ENCODE measurements around the gene LPIN3. TPM values are rescaled to one million over a fixed set of nuclear protein-coding genes. Genes with fewer than 3 reads are reported as not detected.

Gene LPIN3
- total RNA-seq, 2 experiments from 2014 or later = 1.9 to 2.4 TPM

DNA sequence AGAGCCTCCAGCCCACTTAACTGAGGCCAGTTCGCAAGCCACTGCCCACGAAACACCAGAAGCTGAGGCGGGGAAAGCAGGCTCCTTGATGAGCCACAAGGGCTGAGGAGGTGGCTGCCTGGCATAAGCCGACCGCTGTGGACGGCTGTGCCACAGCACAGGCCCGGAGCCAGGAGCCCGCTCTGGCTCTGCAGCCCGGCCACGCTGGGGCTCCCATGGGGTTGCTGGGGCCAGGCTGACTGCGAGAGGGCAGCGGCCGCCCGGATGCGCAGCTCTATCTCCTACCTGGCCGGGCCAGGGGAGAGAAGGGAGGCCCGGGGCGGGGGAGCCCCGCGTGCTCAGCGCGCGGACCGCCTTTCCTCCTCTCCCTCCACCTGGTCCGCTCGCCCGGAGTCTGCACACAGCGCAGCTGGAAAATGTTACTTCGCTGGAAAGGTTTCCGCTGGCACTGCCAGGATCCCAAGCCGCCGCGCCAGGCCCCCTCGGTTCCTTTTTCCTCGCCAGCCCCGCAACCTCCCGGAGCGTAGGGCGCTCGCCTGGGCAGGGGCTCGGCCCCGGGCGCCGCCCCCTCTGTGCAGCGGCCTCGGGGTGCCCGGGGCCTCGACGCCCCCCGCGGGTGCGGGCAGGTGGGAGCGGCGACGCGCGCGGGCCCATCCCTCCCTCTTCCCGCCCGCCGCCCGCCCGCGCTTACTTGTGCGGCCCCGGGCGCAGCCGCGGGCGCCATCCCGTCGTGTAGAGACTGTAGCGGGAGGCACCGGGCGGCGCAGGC is 25.3 kb downstream of the LPIN3 start:
- no peaks in the 10 kb centered on the region for H3K36me3 Mint-ChIP-seq (ENCODE audit: low read depth)
- intact Hi-C loops (cut with DNase I, micrococcal nuclease) = no loop called here
- H3K4me3 Mint-ChIP-seq = peak overlapping the region; percentile 56
- ATAC-seq (ENCODE audit: poor library complexity) (no peak), DNase-seq (no peak)
- no peak overlapping the region for H3K27ac Mint-ChIP-seq
- H3K27me3 ChIP-seq (ENCODE audit: control insufficient read depth in 1 of 2, insufficient read depth in 2 of 2, low read length in 2 of 2) = peaks cover 20 to 44% of the 10 kb centered on the region in 2 experiments
- TF ChIP-seq CTCF (IDR thresholded peaks at IDR 0.05) = no peak
- H3K36me3 ChIP-seq (ENCODE audit: insufficient read depth, low read length) = no peaks in the 10 kb centered on the region
- H3K9me3 Mint-ChIP-seq = no peaks in the 10 kb centered on the region
- CTCF ChIA-PET = no interaction called here
- H3K4me3 ChIP-seq (ENCODE audit: low read length) = no peak overlapping the region
- H3K27me3 Mint-ChIP-seq = peaks cover 40% of the 10 kb centered on the region
- POLR2A ChIA-PET = no interaction called here
- H3K9me3 ChIP-seq (ENCODE audit: control insufficient read depth in 1 of 2, insufficient read depth in 1 of 2, low read length in 2 of 2) = peaks cover under 1 to 4% of the 10 kb centered on the region in 2 experiments
- no peak overlapping the region for H3K27ac ChIP-seq (ENCODE audit: low read depth in 1 of 2, low read length in 2 of 2)
- H3K4me1 Mint-ChIP-seq (ENCODE audit: low read depth) = peaks cover 8% of the 10 kb centered on the region
- H3K4me1 ChIP-seq (ENCODE audit: insufficient read depth, low read length) = no peaks in the 10 kb centered on the region

GRCh38 chr20:41366546-41367392 is 26.1 kb downstream of the LPIN3 start, which contains the start of gene EMILIN3:
TSS of gene EMILIN3 (minus strand) at chr20:41366818. CDS start at chr20:41366634, 184 bp downstream.
- H3K27me3 Mint-ChIP-seq = peaks cover 44% of the 10 kb centered on the region
- H3K36me3 Mint-ChIP-seq (ENCODE audit: low read depth) = no peaks in the 10 kb centered on the region
- H3K27ac ChIP-seq (ENCODE audit: low read depth in 1 of 2, low read length in 2 of 2) = no peak within 1 kb of the TSS
- H3K4me3 Mint-ChIP-seq = peak within 1 kb of the TSS; percentile 89
- ATAC-seq (ENCODE audit: poor library complexity) (no peak), DNase-seq (no peak)
- H3K27ac Mint-ChIP-seq = no peak within 1 kb of the TSS
- H3K9me3 ChIP-seq (ENCODE audit: control insufficient read depth in 1 of 2, insufficient read depth in 1 of 2, low read length in 2 of 2) = peaks cover 6 to 12% of the 10 kb centered on the region in 2 experiments
- H3K36me3 ChIP-seq (ENCODE audit: insufficient read depth, low read length) = no peaks in the 10 kb centered on the region
- peaks cover 20 to 44% of the 10 kb centered on the region in 2 experiments for H3K27me3 ChIP-seq (ENCODE audit: control insufficient read depth in 1 of 2, insufficient read depth in 2 of 2, low read length in 2 of 2)
- H3K9me3 Mint-ChIP-seq = peaks cover 5% of the 10 kb centered on the region
- no peak within 1 kb of the TSS for H3K4me3 ChIP-seq (ENCODE audit: low read length)
- no peak for TF ChIP-seq CTCF (IDR thresholded peaks at IDR 0.05)
- intact Hi-C loops (cut with DNase I, micrococcal nuclease) = no loop called here
- H3K4me1 Mint-ChIP-seq (ENCODE audit: low read depth) = peaks cover 8% of the 10 kb centered on the region
- ChIA-PET POLR2A (no interaction called here), CTCF (no interaction called here)
- no peaks in the 10 kb centered on the region for H3K4me1 ChIP-seq (ENCODE audit: insufficient read depth, low read length)

- Mint-ChIP-seq H3K9me3 (peaks cover 5% of the 10 kb centered on the region), H3K27ac (no peak overlapping the region), H3K27me3 (peaks cover 44% of the 10 kb centered on the region), H3K36me3 (ENCODE audit: low read depth) (no peaks in the 10 kb centered on the region), H3K4me3 (peak overlapping the region; percentile 89), H3K4me1 (ENCODE audit: low read depth) (peaks cover 8% of the 10 kb centered on the region)
- ATAC-seq (ENCODE audit: poor library complexity) = no peak
- intact Hi-C loops (cut with DNase I, micrococcal nuclease) = no loop called here
- H3K4me1 ChIP-seq (ENCODE audit: insufficient read depth, low read length) = no peaks in the 10 kb centered on the region
- POLR2A ChIA-PET = no interaction called here
- H3K9me3 ChIP-seq (ENCODE audit: control insufficient read depth in 1 of 2, insufficient read depth in 1 of 2, low read length in 2 of 2) = peaks cover 6 to 17% of the 10 kb centered on the region in 2 experiments
- TF ChIP-seq CTCF (IDR thresholded peaks at IDR 0.05) = no peak
- no peak for DNase-seq
- CTCF ChIA-PET = no interaction called here
- no peak overlapping the region for H3K4me3 ChIP-seq (ENCODE audit: low read length)
- H3K27ac ChIP-seq (ENCODE audit: low read depth in 1 of 2, low read length in 2 of 2) = no peak overlapping the region
- H3K36me3 ChIP-seq (ENCODE audit: insufficient read depth, low read length) = no peaks in the 10 kb centered on the region
- peaks cover 20 to 44% of the 10 kb centered on the region in 2 experiments for H3K27me3 ChIP-seq (ENCODE audit: control insufficient read depth in 1 of 2, insufficient read depth in 2 of 2, low read length in 2 of 2)
Observed at GRCh38 chr20:41367393-41367695, 26.7 kb downstream of the LPIN3 start.
